SK-N-DZ (cell line): ENCODE data around the gene NDUFC2.
"Not testable (repeated sequence)": the region's sequence is repeated elsewhere in the genome, so short reads cannot be mapped to it uniquely, and the experiment has no call there.

Source experiments
- DNase-seq: peaks from one replicate; pipeline ENCODE4 v3.0.0-alpha.2; 2015; ENCODE audit warnings: low spot score

The NDUFC2 gene

DNA sequence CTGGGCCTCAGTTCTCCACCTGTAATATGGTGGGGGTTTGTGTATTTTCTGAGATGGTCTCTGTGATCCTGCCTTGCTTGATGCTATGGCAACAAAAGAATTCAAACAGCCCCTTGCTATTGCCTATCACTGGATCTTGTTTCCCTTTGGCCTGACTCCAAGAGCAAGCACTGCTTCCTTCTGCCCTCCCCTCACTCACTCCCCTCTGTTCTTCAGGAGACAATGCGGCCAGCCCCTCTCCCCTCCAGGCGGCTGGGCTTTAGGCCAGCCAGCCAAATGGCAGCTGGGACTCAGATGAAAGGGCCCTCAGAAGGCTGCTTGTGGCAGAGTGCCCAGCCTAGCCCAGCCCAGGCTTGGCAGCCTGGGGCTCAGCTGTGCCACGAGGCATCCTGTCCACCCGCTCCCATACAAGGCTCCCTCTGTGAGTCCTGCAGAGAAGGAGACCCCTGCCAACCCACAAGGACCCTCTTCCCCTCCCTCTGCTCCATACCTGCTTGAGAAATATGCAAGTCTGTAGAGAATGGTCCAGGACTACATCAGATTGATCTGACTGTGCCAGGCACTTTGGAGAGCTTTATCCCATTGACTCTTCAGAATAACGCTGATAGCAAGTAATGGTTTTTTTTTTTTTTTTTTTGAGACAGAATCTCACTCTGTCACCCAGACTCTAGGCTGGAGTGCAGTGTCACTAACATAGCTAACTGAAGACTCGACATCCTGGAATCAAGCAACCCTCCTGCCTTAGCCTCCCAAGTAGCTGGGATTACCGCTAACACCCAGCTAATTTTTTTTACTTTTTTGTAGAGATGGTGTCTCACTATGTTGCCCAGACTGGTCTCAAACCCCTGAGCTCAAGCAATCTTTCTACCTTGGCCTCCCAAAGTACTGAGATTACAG, 49.0 kb downstream of the NDUFC2 start:
- peak; percentile 68 for DNase-seq

DNA sequence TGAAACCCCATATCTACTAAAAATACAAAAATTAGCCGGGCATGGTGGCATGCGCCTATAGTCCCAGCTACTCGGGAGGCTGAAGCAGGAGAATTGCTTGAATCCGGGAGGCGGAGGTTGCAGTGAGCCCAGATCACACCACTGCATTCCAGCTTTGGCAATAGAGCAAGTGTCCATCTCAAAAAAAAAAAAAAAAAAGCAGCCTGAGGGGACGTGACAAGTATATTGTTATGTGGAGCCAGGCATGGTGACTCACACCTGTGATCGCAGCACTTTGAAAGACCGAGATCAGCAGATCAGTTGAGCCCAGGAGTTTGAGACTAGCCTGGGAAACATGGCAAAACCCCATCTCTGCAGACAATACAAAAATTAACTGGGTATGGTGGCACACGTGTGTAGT, 51.2 kb downstream of the NDUFC2 start:
- DNase-seq, result not testable (repeated sequence)

DNA sequence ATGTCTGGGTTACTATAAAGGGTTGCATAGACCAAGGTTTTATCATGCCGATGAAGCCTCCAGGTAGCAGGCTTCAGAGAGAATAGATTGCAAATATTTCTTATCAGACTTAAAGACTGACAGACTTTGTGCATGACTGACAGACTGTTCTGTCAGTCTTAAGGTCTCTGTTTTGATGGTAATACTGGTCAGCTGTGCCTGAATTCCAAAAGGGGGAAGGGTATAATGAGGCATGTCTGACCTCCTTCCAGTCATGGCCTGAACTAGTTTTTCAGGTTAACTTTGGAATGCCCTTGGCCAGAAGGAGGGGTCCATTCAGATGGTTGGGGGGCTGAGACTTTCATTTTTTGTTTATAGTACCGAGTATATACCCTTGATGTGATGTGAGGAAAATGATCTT, 51.9 kb downstream of the NDUFC2 start:
- no peak for DNase-seq

DNA sequence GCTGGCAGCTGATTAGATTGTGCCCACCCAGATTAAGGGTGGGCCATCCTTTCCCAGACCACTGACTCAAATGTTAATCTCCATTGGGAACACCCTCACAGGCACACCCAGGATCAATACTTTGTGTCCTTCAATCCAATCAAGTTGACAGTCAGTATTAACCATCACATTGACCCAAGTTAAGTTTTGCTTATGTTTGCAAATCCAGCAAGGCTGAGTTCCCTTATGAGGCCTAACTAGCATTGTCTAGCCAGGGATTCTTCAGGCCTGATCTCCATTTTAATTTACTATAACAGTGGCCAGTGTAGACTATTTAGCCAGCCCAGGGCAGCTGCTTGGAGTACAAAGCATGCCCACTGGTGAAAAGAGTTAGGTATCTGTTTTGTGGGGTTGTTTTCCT, 54.3 kb downstream of the NDUFC2 start:
- DNase-seq, result no peak

- no peak for DNase-seq
Observed at GRCh38 chr11:78023426-78023825, 56.2 kb downstream of the NDUFC2 start.

DNA sequence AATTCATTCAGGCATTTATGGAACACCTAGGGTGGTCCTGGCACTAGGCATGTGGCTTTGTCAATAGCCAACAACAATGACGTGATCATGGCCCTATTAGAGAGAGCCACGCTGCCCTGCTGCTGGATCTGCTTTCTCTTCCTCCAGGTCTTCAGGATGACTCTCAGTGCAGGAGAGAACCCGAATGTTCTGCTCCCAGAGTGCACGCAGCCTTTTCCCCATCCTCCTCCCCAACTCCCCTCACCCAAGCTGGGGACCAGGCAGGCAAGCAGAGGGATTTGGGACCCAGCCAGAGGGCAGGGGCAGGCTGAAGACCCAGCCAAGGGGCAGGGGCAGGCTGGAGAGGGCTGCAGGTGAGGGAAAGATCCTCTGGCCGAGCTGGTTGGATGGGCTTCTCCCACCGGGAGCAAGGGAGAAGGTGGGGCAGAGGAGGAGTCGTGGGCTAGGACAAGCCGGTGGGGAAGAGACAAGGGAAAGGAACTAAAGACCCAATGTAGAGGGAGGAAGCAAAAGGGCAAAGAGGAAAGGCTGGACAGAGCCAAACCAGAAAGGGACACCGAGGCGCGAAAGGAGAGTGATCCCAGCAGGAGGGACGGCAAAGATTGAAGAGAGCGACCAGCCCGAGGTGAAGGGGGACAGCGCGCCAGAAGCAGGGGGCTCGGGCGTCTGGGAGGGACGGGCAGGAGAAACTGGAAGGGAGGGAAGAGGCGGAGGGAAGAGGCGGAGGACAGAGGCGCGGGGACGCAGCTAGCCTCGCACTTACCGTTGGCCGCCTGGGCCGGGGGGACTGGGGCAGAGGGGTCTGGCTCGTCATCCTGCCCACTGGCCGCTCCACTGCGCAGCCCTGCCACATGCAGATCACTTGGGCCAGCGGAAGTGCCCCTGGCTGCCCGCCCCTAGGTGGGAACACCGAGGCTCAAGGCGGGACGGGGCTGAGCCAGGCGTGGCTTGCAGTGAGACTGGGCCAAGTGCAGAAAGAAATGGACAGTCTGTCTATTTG, 57.0 kb downstream of the NDUFC2 start, which contains the start of gene KCTD14:
Gene KCTD14 (minus strand): TSS at position 880 of the 1,000 bp plus-strand sequence. CDS start 27 bp downstream, at position 853.
- DNase-seq, result no peak

DNA sequence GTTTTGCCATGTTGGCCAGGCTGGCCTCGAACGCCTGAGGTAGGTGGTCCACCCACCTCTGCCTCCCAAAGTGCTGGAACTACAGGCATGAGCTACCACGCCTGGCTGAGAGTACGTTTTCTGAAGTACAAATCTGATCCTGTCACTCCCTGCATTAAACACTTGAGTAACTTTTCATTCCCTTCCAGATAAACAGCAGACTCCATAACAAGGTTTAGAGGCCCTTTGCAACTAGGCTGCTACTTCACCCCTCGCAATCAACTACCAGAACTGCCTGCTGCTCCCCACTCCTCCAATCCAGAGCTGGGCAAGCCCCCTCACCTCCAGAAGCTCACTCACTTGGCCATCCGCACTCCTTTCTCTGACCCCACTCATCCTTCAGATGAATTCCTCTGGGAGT, 58.1 kb downstream of the NDUFC2 start:
- DNase-seq, result no peak

- no peak for DNase-seq
Observed at GRCh38 chr11:78020246-78020645, 59.4 kb downstream of the NDUFC2 start.

DNA sequence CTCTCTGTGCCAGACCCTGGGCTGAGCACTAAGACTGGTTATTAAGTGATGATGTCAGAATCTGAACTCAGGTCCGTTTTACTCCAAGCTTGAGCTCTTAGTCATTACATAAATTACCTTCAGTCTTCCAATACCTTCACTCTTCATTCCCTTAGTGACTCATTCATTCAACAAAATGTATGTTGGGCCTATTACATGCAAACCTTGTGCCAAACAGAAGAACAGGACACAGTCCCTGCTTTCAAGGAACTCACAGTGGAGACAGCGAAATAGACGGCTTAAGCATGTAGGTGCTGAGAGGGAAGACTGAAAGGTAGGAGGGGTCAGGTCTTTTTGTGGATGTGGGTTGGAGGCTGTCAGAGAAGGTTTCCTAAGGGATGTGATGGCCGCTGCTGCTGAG, 59.9 kb downstream of the NDUFC2 start:
- no peak for DNase-seq
